Measurements from ENCODE around the gene TSN. TPM values are rescaled to one million over a fixed set of nuclear protein-coding genes. Genes with fewer than 3 reads are reported as not detected.
A peak's percentile ranks its signal among the peaks of the same experiment; 100 is the strongest.

The TSN gene
- total RNA-seq, 1 experiment from 2014 or later = 60.7 TPM

GRCh38 chr2:121716126-121716525, 39.3 kb upstream of the TSN start:
- Mint-ChIP-seq H3K36me3 (ENCODE audit: insufficient read depth, unreplicated experiment) (peaks cover 5% of the 10 kb centered on the region), H3K27ac (ENCODE audit: low read depth, unreplicated experiment) (no peak overlapping the region), H3K4me3 (ENCODE audit: unreplicated experiment) (no peak overlapping the region), H3K4me1 (ENCODE audit: insufficient read depth, unreplicated experiment) (peaks cover under 1% of the 10 kb centered on the region), H3K27me3 (ENCODE audit: insufficient read depth, unreplicated experiment) (no peaks in the 10 kb centered on the region), H3K9me3 (ENCODE audit: unreplicated experiment) (no peaks in the 10 kb centered on the region)
- CTCF ChIA-PET = interaction anchor here (0.7 to 7.5 kb wide), 3 partner anchors 60 to 186 kb away, joined by 3 to 58 read pairs (median 9); partner anchors contain the start of gene RNU4ATAC
- POLR2A ChIA-PET = interaction anchor here (1.2 to 1.4 kb wide), 2 partner anchors 58 to 185 kb away, joined by 3 read pairs; partner anchors contain the start of gene RNU4ATAC
- no TSS peak for BruUV-seq (replicated peaks)
- no peak for TF ChIP-seq CTCF (IDR thresholded peaks at IDR 0.05; ENCODE audit: unreplicated experiment)
- DNase-seq (ENCODE audit: unreplicated experiment) = no peak
- intact Hi-C loops (cut with micrococcal nuclease) = loop anchor here (10.0 kb wide), 1 partner anchor 631 kb away; no protein-coding TSS in a partner anchor

GRCh38 chr2:121717529-121717928, 37.9 kb upstream of the TSN start:
- TF ChIP-seq CTCF (IDR thresholded peaks at IDR 0.05; ENCODE audit: unreplicated experiment) = no peak
- Mint-ChIP-seq H3K27ac (ENCODE audit: low read depth, unreplicated experiment) (no peak overlapping the region), H3K27me3 (ENCODE audit: insufficient read depth, unreplicated experiment) (no peaks in the 10 kb centered on the region), H3K9me3 (ENCODE audit: unreplicated experiment) (no peaks in the 10 kb centered on the region), H3K4me1 (ENCODE audit: insufficient read depth, unreplicated experiment) (peaks cover 8% of the 10 kb centered on the region), H3K4me3 (ENCODE audit: unreplicated experiment) (no peak overlapping the region), H3K36me3 (ENCODE audit: insufficient read depth, unreplicated experiment) (peaks cover 5% of the 10 kb centered on the region)
- no TSS peak for BruUV-seq (replicated peaks)
- ChIA-PET POLR2A (interaction anchor here (0.6 to 2.1 kb wide), 3 partner anchors 121 to 187 kb away, joined by 3 to 24 read pairs (median 3); partner anchors contain the start of gene RNU4ATAC), CTCF (interaction anchor here (0.6 to 7.5 kb wide), 9 partner anchors 22 to 306 kb away, joined by 3 to 58 read pairs (median 3); partner anchors contain the start of gene RNU4ATAC)
- intact Hi-C loops (cut with micrococcal nuclease) = loop anchor here (10.0 kb wide), 1 partner anchor 633 kb away; no protein-coding TSS in a partner anchor
- DNase-seq (ENCODE audit: unreplicated experiment) = no peak

- peaks cover 21% of the 10 kb centered on the region for H3K36me3 Mint-ChIP-seq (ENCODE audit: insufficient read depth, unreplicated experiment)
- no TSS peak for BruUV-seq (replicated peaks)
- no peaks in the 10 kb centered on the region for H3K27me3 Mint-ChIP-seq (ENCODE audit: insufficient read depth, unreplicated experiment)
- ChIA-PET CTCF (interaction anchor here (0.5 to 7.5 kb wide), 3 partner anchors 67 to 192 kb away, joined by 3 to 58 read pairs (median 4); partner anchors contain the start of gene RNU4ATAC), POLR2A (interaction anchor here (0.6 to 2.9 kb wide), 17 partner anchors 14 to 335 kb away, joined by 3 to 43 read pairs (median 6); partner anchors contain the start of genes CLASP1, NIFK, RNU4ATAC and TSN)
- peaks cover 13% of the 10 kb centered on the region for H3K4me1 Mint-ChIP-seq (ENCODE audit: insufficient read depth, unreplicated experiment)
- intact Hi-C loops (cut with micrococcal nuclease) = loop anchor here (1.0 kb wide), 3 partner anchors 33 to 359 kb away; partner anchors contain the start of gene TSN
- peak overlapping the region; percentile 87 for H3K27ac Mint-ChIP-seq (ENCODE audit: low read depth, unreplicated experiment)
- TF ChIP-seq CTCF (IDR thresholded peaks at IDR 0.05; ENCODE audit: unreplicated experiment) = no peak
- DNase-seq (ENCODE audit: unreplicated experiment) = peak; percentile 76
- H3K4me3 Mint-ChIP-seq (ENCODE audit: unreplicated experiment) = peak overlapping the region; percentile 60
- H3K9me3 Mint-ChIP-seq (ENCODE audit: unreplicated experiment) = no peaks in the 10 kb centered on the region
Measured at GRCh38 chr2:121721926-121722325, 33.5 kb upstream of the TSN start.

- ChIA-PET POLR2A (interaction anchor here (0.6 to 2.9 kb wide), 14 partner anchors 14 to 218 kb away, joined by 3 to 43 read pairs (median 8); partner anchors contain the start of genes CLASP1, NIFK, RNU4ATAC and TSN), CTCF (interaction anchor here (1.1 to 7.5 kb wide), 3 partner anchors 13 to 192 kb away, joined by 4 to 58 read pairs (median 5); partner anchors contain the start of gene RNU4ATAC)
- peaks cover 27% of the 10 kb centered on the region for H3K36me3 Mint-ChIP-seq (ENCODE audit: insufficient read depth, unreplicated experiment)
- no peaks in the 10 kb centered on the region for H3K27me3 Mint-ChIP-seq (ENCODE audit: insufficient read depth, unreplicated experiment)
- BruUV-seq (replicated peaks) = TSS peak; percentile 98
- H3K4me1 Mint-ChIP-seq (ENCODE audit: insufficient read depth, unreplicated experiment) = peaks cover 13% of the 10 kb centered on the region
- peak overlapping the region; percentile 60 for H3K4me3 Mint-ChIP-seq (ENCODE audit: unreplicated experiment)
- DNase-seq (ENCODE audit: unreplicated experiment) = peak; percentile 72
- intact Hi-C loops (cut with micrococcal nuclease) = loop anchor here (1.0 kb wide), 3 partner anchors 33 to 359 kb away; partner anchors contain the start of gene TSN
- H3K9me3 Mint-ChIP-seq (ENCODE audit: unreplicated experiment) = no peaks in the 10 kb centered on the region
- no peak for TF ChIP-seq CTCF (IDR thresholded peaks at IDR 0.05; ENCODE audit: unreplicated experiment)
- H3K27ac Mint-ChIP-seq (ENCODE audit: low read depth, unreplicated experiment) = peak overlapping the region; percentile 87
Measured at GRCh38 chr2:121722479-121722878, 33.0 kb upstream of the TSN start.
